ENCODE measurements around the gene SMIM21.
A peak's percentile ranks its signal among the peaks of the same experiment; 100 is the strongest.

The SMIM21 gene

DNA sequence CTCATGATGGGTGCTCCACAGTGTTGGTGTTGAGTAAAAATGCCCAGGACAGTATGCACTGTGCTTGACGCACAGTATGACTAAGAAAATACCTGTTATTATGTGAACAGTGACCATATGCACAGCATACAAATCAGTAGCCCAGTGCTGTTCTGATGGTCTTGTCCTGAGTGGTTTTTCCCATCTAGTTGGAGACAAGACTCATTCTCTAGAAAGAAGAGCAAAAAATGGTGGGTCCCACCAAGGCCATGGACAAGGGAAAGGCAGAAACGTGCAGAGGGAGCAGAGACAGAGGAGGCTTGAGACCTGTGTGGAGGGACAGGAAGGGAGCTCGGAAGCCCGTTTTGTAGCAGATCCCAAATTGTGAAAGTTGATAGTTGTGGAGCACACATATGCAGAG is 987 bp upstream of the SMIM21 start:
- no peak for DNase-seq (ENCODE audit: low read depth in 2 of 3, low spot score in 1 of 3)

DNA sequence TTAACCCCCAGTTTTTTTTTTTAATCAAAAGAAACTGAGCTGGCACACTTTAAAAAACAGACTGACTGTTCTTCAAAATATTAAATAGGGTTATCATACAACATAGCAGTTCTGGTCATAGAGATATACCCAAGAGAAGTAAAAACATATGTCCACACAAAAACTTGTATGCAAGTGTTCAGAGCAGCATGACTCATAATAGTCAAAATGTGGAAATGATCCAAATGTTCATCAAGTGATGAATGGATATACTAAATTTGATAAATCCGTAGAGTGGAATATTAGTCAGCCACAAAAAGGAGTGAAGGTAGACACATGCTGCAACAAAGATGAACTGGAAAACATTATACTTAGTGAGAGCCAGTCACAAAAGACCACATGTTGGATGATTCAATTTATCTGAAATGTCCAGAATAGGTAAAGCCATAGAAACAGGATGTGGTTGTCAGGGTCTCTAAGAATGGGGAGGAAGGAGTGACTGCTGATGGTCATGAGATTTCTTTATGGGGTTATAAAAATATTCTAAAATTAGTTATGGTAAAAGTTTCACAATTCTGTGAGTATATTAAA is 5.1 kb downstream of the SMIM21 start:
- no peak for DNase-seq (ENCODE audit: low read depth in 2 of 3, low spot score in 1 of 3)

DNA sequence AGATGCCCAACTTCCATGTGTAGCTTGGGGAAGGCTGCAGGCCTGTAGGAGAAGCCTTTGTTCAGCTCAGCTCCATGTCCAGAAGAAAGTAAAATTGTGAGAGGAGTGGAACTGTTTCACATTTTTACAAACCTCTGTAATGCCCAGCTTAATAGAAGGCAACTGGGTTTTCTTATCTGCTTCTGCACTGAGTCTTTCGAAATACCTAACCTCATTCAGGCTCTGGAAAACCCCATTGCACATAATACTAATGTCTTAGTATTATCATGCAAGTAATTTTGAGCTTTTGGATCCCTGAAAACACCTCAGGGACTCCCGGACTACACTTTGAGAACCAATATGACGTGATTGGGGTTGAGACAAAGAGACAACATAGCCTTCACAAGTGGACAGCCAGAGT is 5.8 kb downstream of the SMIM21 start:
- DNase-seq (ENCODE audit: low read depth in 2 of 3, low spot score in 1 of 3) = no peak

DNA sequence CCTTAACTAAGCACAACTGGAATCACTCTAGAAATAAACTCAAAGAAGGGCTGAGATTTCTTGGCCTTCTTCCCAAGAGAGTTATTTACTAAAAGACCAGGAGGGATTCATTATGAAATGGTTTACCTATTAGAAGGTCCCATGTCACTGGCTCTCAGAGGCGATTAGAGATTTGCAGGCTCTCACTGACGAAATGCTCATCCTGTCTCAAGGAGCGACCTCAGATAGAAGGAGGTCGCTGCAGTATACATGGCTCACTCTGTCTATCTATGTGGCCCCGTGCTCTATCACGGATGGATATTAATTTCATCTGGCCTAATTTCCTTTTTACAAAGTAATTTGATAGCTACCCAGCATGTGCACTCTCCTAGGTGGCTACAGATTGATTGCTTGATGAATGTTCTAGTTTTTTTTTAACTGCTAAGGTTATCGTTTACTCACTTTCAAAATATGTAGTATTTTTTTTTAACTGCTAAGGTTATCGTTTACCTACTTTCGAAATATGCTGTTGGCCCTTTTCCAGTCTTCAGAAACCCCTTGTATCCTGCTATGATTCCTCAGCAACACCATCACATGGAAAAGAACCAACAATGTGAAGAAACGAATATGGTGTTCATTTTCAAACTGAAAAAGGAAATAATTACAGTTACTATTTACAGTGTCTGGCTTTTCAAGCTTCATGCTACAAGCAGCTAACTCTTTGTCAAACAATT is 9.1 kb downstream of the SMIM21 start:
- DNase-seq (ENCODE audit: low read depth in 2 of 3, low spot score in 1 of 3) = no peak

DNA sequence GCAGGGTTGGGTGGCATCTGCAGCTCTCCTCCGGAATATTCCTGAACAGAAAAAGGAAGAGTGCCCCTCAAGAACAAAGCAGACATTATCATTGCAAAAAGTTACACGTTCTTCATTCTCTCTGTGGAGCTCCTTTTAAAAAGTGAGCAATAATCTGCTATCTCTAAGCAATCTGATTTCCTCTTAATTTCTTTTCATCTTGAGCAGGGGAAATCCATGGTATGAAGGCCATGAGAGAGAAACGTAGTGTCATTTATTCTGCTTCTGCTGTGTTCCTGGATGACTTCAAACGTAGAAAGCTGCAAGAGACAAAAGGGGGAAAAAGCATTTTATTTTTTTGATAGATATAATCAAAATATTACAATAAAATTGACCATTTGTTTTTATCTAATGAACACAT is 16.9 kb downstream of the SMIM21 start:
- no peak for DNase-seq (ENCODE audit: low read depth in 2 of 3, low spot score in 1 of 3)

DNA sequence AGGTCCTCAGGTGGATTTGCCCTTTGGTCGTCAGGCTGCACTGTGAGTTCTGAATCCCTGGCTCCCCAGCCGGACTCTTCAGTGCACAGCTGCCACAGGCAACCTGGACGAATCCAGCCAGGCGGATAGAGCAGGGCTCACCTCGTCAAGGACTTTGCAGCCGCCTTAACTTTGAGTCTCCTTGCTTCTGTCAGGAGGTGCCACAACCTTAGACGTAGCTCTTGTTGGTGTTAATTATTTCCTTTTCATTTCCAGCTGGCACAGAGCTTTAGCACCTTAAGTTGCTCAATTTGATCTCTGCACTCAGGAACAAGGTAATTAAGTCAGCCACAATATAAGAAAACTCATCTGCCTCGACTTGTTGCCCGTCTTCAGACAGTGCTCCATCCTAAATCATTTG is 17.7 kb downstream of the SMIM21 start:
- DNase-seq (ENCODE audit: low read depth in 2 of 3, low spot score in 1 of 3) = no peak

DNA sequence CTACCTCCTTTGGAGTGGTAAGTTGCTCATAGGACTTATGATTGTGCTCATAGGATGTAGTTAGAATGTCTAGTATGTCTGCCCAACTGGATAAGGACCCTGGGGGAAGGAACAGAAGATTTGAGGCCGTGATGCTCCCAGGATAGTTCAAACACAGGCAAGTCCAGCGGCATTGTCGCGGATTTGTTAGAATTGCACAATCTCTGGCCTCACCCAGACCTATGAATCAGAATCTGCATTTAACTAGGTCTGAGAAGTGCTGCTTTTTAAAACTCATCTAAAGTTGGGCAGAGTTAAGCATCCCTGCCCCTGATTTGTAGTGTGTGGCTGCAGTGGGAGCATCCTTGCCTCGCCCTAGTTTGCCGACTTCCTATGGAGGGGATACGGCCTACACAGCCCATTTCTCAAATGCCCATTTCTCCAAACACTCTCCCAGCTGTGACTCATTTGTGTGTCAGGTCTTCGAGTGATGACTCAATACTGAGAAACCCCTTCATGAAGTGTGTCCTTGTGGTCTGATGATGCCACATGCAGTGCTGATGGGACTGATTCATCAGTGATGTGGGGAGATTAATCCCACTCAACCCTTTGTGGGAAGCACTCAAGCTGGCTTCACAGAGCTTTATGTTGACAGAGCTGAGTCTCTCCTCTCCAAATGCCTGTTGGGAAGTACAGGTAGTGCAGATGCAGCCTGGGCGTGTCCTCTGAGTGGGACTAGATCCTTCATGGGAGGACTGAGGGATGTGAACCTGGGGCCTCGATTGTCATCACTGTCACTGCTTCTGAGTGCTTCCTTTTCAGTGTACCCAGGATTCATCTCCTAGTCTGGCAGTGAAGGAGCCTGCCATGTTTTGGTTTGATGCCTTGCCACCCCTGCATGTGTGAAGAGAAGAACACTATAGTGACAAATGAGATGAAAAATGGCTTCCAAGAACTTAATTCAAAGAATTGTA is 18.7 kb downstream of the SMIM21 start:
- DNase-seq (ENCODE audit: low read depth in 2 of 3, low spot score in 1 of 3) = peak; percentile 19 to 40 (median 32)

DNA sequence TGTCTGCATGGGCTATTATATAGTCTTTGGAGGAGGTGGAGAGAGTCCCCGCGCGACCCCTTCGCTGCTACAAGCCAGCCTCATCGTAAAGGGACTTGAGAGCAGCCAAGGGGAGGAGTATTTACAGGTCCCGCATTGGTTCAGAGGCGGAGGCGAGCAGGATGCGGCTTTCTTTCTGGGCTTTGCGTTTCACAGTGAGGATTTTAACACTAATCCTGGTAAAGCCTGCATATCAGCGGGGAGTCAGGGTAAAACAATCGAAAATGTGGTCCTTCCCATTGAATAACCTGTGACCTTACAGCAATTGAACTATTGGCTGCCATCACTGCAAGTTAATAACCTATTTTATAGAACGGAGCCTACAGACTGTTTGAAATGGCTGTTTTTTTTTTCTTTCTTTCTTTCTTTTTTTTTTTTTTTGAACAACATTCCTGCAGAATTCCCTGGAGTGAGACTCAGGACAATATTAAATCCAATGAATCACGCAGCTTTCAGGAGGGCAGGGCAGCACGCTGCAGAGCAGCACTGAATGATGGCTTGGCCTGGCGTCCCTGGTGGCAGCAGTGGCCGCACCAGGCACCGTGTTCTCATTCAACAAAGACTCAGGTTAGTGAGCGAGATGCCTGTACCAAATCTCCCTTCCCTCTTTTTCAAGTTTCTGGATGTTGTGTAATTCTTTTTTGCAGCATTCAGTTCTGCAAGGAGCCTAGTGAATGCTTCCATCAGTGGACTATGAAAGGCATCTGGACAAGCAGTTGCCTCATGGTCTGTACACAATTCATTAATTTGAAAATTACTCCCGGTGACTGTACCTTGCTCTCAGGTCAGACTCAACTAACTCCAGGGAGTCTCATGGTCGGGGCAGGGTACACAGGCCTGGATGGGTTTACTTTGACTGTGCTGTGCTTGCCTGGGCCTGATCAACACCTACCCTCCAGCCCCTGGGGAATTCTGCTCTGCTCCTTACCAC is 19.8 kb downstream of the SMIM21 start:
- DNase-seq (ENCODE audit: low read depth in 2 of 3, low spot score in 1 of 3) = no peak

DNA sequence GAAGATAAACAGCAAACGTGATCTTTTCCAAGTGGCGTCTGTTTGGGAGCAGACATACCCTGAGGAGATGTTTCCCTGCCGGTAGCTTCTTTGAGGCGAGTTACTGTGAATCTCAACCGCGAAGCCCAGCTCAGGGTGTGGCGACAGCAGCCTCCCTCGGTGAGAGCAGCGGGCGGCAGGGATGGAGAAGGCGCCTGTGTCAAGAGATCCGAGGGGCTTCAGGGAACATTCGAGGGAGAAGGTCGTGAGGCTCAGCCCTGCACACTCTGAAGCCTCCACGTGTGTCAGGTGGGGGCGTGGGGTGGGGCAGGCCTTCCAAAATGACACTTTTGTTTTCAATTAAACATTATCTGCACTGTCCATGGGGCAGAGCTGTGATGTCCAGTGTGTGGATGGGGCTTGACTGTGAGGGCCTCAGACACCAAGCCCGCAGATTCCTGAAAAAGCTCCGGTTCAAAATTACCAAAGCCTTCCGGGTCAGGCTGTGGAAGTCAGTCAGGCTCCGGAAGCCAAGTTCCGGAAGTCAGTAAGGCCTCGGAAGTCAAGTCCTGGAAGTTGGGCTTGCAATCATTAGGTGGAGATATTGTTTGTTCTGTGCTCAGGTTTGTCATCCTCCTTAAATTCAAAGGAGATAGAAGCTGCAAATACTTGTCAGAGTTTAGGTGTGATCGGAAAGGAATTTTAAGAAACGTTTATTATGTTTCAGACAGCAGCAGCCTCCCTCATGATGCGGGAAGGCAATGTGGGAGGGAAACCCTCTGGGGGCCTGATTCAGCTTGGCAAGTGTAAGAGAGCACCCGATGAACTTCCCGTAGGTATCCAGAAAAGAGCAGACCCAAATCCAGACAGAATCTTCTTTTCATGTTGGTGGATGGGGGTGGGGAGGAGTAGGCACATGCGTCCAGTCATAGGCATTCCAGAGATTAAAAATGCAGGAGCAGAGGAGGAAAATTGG is 20.7 kb downstream of the SMIM21 start:
- DNase-seq (ENCODE audit: low read depth in 2 of 3, low spot score in 1 of 3) = no peak

DNA sequence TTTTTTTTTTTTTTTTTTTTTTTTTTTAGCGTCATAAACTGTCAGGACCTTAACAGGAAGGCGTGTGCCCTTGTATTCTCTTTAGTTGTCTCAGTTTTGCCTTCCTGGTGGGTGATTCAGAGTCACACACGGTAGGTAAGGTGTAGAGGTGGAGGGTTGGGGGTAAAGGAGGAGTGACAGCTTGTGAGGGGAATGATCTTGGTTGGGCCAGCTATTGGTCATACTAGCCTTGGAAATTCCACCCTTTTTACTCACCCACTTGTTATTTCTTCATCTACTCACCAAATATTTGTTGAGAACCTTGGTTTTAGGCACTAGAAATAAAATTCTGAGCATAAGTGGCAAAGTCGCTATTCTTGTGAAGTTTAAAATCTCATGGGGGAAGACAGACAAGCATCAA is 22.2 kb downstream of the SMIM21 start:
- DNase-seq (ENCODE audit: low read depth in 2 of 3, low spot score in 1 of 3) = no peak

DNA sequence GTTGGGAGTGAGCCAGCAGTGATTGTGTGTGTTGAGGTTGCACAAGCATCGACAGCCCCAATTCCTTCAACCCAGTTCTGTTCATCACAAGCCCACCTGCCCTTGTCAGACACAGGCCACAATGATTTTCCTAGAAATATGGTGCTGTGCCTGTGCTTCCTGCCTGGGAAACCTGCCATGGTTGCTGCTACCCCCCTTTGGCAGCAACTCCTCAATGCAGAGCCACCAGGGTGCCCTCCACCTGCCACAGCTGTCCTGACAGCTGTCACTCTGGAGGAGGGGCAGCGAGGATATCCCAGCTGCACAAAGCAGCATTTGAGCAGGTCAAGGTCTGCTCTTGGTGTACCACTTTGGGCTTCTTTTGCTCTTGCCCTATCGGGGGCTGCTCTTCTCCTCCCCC is 27.1 kb downstream of the SMIM21 start:
- no peak for DNase-seq (ENCODE audit: low read depth in 2 of 3, low spot score in 1 of 3)

DNA sequence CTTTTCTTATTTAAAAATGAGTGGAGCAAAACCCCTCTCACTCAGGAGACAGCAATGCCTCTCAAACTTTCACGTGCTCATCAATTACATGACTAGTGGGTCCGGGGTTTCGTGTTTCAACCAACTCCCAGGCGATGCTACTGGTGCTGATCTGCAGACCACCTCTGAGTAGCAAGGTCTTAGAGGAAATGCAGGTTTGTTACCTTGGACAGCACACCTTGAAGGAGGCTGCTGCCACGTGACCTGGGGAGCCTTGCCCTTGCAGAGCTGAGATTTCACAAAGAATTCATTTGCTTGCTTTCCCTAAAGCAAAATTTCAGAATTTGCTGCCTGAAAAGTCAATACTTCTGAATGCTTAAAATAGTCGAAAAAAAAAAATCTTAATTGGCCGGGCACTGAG is 32.4 kb downstream of the SMIM21 start:
- DNase-seq (ENCODE audit: low read depth in 2 of 3, low spot score in 1 of 3) = no peak

DNA sequence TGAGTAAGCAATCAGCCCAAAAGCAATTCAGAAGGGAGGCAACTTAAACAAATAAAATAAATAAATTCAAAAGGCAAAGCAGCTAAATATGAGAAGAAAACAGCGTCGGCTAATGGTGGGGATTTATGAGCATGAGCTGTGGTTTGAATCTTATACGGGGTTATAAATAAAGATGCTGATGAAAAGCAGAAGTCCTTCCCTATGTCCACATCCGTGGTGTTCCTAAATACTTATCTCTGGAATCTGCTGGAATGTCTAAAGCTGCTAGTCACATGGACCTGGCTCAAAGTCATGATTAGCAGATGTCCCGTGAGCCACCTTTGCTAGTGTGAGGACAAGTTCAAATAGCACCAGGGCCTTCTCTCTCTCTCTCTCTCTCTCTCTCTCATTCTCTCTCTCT is 33.8 kb downstream of the SMIM21 start:
- no peak for DNase-seq (ENCODE audit: low read depth in 2 of 3, low spot score in 1 of 3)

DNA sequence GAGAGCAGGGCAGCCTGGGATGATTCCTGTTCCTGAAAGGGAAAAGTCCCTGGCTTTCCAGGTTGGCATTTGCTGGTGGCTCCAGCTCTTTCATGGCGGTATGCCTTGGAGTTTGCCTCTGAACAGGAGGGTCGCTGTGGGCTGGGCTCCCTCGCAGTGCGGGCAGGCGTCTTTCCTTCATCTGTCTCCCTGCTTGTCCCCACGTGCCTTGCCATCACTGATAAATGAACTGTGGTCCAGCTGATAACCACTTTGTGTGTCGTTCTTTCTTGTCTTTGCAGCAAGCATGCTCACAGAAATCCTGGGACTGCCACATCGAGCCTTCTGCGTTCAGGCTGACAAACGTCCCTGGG is 35.3 kb downstream of the SMIM21 start:
- DNase-seq (ENCODE audit: low read depth in 2 of 3, low spot score in 1 of 3) = no peak

DNA sequence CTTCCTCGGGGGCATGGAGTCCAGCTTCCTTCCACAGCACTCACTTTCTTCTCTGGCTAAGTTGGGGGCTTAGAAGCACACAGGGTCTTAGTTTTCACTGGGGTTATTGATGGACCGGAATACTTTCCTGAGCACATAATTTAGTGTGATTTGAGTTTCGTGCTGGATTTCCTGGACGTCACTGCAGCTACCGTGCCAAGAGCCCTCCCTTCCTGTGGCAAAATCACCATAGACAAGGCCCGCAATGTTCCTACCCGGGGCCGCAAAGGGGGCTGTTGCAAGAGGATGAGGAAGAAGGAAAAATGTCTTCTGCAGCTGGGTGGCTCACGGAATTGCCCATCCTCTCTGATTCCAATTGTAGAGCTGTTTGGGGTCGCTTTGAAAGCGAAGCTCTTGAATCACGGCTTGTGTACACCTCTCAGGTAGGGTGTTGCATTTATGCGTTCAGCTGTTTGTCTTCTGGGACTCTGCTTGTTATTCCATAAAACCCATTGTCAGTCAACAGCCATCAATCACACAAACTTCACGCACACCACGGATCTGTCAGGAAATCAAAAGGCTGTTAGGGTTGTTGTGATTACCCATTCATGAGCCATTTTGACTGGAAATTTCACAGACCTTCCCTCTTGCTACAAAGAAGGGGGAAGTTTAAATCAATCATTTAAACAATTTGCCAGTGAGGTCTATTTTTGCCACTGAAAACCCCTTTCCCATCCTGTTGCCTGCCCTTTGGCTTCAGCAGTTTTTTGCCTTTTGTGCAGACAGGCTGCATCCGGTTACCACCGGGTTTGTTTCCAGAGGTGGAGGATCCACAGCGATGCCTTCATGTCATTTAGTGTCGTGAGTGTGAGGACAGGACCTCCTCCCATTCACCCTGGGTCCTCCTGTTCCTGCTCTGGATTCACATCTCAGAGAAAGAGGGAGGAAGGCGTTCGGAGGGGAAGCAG is 36.0 kb downstream of the SMIM21 start:
- no peak for DNase-seq (ENCODE audit: low read depth in 2 of 3, low spot score in 1 of 3)

DNA sequence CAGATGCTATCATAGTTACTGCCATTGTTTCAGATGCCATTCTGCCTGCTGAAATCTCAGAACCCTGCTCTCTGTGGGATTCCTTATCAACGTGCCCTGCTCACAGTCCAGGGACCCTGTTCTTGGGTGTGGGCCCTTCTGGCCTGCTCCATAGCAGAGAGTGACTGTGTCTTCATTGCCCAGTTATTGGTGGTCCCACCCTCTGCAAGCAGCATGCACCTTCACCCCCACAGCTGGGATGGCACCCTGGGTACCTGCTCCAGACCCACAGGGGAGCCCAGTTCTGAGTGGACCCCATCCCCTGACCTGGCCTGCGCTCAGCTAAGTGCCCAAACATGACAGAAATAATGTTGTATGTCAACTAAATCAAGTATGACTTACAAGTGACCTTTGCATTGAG is 36.6 kb downstream of the SMIM21 start:
- DNase-seq (ENCODE audit: low read depth in 2 of 3, low spot score in 1 of 3) = no peak

DNA sequence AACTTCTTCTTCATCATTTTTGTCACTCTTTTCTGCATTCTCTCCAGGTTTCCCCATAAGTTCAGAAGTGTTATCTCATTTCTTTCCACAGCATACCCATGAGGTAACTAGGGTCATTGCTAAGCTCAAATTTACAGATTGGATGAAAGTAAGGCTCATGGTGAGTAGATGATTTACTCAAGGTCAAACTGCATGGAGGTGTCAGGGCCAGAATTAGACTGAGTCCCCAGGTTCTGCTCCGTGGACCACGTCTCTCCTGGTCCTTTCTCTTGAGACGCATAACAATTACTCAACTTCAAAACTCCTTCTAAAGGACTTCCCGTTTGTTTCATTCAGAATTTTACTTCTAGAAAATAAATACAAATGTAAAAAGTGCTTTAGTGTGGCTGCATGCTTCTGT is 43.4 kb downstream of the SMIM21 start:
- no peak for DNase-seq (ENCODE audit: low read depth in 2 of 3, low spot score in 1 of 3)

DNA sequence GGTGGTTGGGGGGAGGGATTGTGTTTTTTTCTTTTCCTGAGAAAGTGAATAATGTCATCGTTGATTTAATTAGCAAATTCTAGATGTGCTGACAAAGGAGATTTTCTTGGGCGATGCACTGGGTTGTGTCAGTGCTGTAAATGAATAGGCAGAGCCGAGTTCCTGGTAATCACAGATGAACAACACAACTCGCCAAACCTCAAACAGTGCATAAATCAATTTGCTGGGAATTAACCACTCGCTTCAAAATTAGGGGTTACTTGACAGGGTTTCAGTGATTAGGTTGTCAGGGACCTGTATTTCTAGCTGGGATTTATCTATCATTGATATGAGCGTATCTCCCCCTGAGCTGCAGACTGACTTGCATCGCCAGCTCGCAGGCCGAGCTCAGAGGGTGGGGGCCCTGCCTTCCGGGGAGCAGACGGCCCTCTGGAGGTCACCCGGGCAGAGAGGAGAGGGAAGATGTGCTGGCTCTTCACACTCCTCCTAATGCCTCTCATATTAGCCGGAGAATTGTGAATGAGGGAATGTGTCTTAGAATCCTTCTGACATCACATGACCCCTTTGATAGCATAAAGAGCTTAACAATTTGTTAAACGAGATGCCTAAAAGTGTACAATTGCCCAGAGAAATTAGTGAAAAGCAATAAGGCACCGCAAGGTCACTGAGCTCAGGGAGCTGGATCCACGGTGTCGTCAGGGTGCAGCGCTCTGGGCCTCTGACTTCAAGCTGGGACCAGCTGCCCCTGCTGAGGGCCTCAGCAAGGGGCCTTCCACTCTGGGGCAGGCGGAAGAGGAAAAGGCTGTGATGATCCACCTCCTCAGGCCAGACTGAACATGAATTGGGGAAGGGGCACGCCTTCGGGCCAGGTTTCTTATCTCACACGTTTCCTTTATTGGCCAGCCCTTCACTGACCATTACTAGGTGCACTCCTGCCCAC is 48.9 kb downstream of the SMIM21 start:
- DNase-seq (ENCODE audit: low read depth in 2 of 3, low spot score in 1 of 3) = no peak
